WTC11 (cell line): Measurements from ENCODE around the gene KIDINS220. TPM values are rescaled to one million over a fixed set of nuclear protein-coding genes. Genes with fewer than 3 reads are reported as not detected.

ENCODE experiments used
- ATAC-seq: fragments of 200-7000 bp; cut with Tn5 transposase; 2 replicates; pipeline ENCODE4 v1.10.0; 2021; ENCODE audit warnings: mild to moderate bottlenecking, moderate library complexity
- CTCF ChIA-PET: fragments of 300-600 bp; sonication (Branson Sonifier 250); formaldehyde crosslinking; loops from one replicate; lab custom pipeline; 2021; ENCODE audit warnings: antibody characterized with exemption; lab: Charles Lee
- POLR2A ChIA-PET: fragments of 350-600 bp; sonication (Branson Sonifier 250); formaldehyde crosslinking; loops from one replicate; lab custom pipeline; 2021; ENCODE audit warnings: antibody characterized with exemption; lab: Charles Lee
- DNase-seq: peaks from one replicate; pipeline ENCODE4 v3.0.0; 2021; ENCODE audit warnings: low spot score
- H3K27ac Mint-ChIP-seq: 2 replicates; pipeline ENCODE4 v1.8.0; 2021; ENCODE audit warnings: mixed read lengths
- H3K27me3 Mint-ChIP-seq: 2 replicates; pipeline ENCODE4 v1.8.0; 2021; ENCODE audit warnings: low read depth, mild to moderate bottlenecking, moderate library complexity, mixed read lengths
- H3K36me3 Mint-ChIP-seq: 2 replicates; pipeline ENCODE4 v1.8.0; 2021; ENCODE audit warnings: mixed read lengths
- H3K4me1 Mint-ChIP-seq: 2 replicates; pipeline ENCODE4 v1.8.0; 2022; ENCODE audit warnings: mixed read lengths
- H3K4me3 Mint-ChIP-seq: 2 replicates; pipeline ENCODE4 v1.8.0; 2021; ENCODE audit warnings: mild to moderate bottlenecking, moderate library complexity, mixed read lengths
- H3K9me3 Mint-ChIP-seq: 2 replicates; pipeline ENCODE4 v1.8.0; 2021; ENCODE audit warnings: mixed read lengths
- ARID4B ChIP-seq: sonication (generic); formaldehyde crosslinking; IDR thresholded peaks from 2 replicates; pipeline ENCODE4 v1.8.0; 2023; ENCODE audit warnings: missing genetic modification reagents, mild to moderate bottlenecking, borderline replicate concordance
- ATF3 ChIP-seq: sonication (generic); formaldehyde crosslinking; conservative IDR thresholded peaks from 2 replicates; pipeline ENCODE4 v1.8.1; 2022; ENCODE audit warnings: mild to moderate bottlenecking, missing genetic modification reagents
- EMX1 ChIP-seq: fragments of 250-450 bp; sonication (Bioruptor Pico); IDR thresholded peaks from 2 replicates; pipeline ENCODE4 v1.8.0; 2021; ENCODE audit warnings: mild to moderate bottlenecking
- FOXK1 ChIP-seq: sonication (generic); formaldehyde crosslinking; IDR thresholded peaks from 2 replicates; pipeline ENCODE4 v1.8.0; 2022; ENCODE audit warnings: mild to moderate bottlenecking, moderate library complexity, missing genetic modification reagents
- FOXP1 ChIP-seq: sonication (generic); formaldehyde crosslinking; IDR thresholded peaks from 2 replicates; pipeline ENCODE4 v1.8.0; 2022; ENCODE audit warnings: missing genetic modification reagents, mild to moderate bottlenecking, moderate library complexity, borderline replicate concordance
- NR1H2 ChIP-seq: sonication (generic); formaldehyde crosslinking; IDR thresholded peaks from 2 replicates; pipeline ENCODE4 v1.9.0; 2021; ENCODE audit warnings: mild to moderate bottlenecking, moderate library complexity, missing genetic modification reagents
- PREB ChIP-seq: sonication (generic); formaldehyde crosslinking; IDR thresholded peaks from 2 replicates; pipeline ENCODE4 v1.8.1; 2022; ENCODE audit warnings: mild to moderate bottlenecking, missing genetic modification reagents, moderate library complexity, borderline replicate concordance
- RELA ChIP-seq: sonication (generic); formaldehyde crosslinking; IDR thresholded peaks from 2 replicates; pipeline ENCODE4 v1.8.1; 2022; ENCODE audit warnings: missing genetic modification reagents, mild to moderate bottlenecking, borderline replicate concordance
- RORB ChIP-seq: fragments of 250-450 bp; sonication (Bioruptor Pico); IDR thresholded peaks from 2 replicates; pipeline ENCODE4 v1.9.0; 2021; ENCODE audit warnings: mild to moderate bottlenecking
- SMAD3 ChIP-seq: sonication (generic); formaldehyde crosslinking; IDR thresholded peaks from 2 replicates; pipeline ENCODE4 v1.8.0; 2022; ENCODE audit warnings: missing genetic modification reagents, mild to moderate bottlenecking, borderline replicate concordance
- SMAD4 ChIP-seq: sonication (generic); formaldehyde crosslinking; IDR thresholded peaks from 2 replicates; pipeline ENCODE4 v1.8.0; 2022; ENCODE audit warnings: mild to moderate bottlenecking, missing genetic modification reagents
- SOX15 ChIP-seq: fragments of 250-450 bp; sonication (Bioruptor Pico); IDR thresholded peaks from 2 replicates; pipeline ENCODE4 v1.9.0; 2021; ENCODE audit warnings: mild to moderate bottlenecking
- TP53 ChIP-seq: sonication (generic); formaldehyde crosslinking; IDR thresholded peaks from 2 replicates; pipeline ENCODE4 v1.8.1; 2023; ENCODE audit warnings: mild to moderate bottlenecking, missing genetic modification reagents
- ZNF263 ChIP-seq: sonication (generic); formaldehyde crosslinking; IDR thresholded peaks from 2 replicates; pipeline ENCODE4 v1.8.1; 2022; ENCODE audit warnings: low read depth, mild to moderate bottlenecking, moderate library complexity, missing genetic modification reagents
- ZNF317 ChIP-seq: sonication (generic); formaldehyde crosslinking; IDR thresholded peaks from 2 replicates; pipeline ENCODE4 v1.8.1; 2023; ENCODE audit warnings: low read depth, mild to moderate bottlenecking, moderate library complexity, missing genetic modification reagents, borderline replicate concordance
- ZNF416 ChIP-seq: fragments of 250-450 bp; sonication (Bioruptor Pico); IDR thresholded peaks from 2 replicates; pipeline ENCODE4 v1.9.0; 2021; ENCODE audit warnings: mild to moderate bottlenecking, inconsistent platforms
- ZNF423 ChIP-seq: fragments of 250-450 bp; sonication (Bioruptor Pico); IDR thresholded peaks from 2 replicates; pipeline ENCODE4 v2.1.2; 2022; ENCODE audit warnings: mild to moderate bottlenecking, moderate library complexity
- ZNF512 ChIP-seq: sonication (generic); formaldehyde crosslinking; IDR thresholded peaks from 2 replicates; pipeline ENCODE4 v1.8.1; 2022; ENCODE audit warnings: missing genetic modification reagents, borderline replicate concordance
- total RNA-seq: library from RNA; stranded (reverse); gene quantifications from 3 replicates; pipeline ENCODE4 v1.2.3, GENCODE V29; 2021
- TF ChIP-seq, protein P1 (sequence below): sonication (generic); formaldehyde crosslinking; IDR thresholded peaks from 2 replicates; pipeline ENCODE4 v1.8.1; 2022; ENCODE audit warnings: mild to moderate bottlenecking, moderate library complexity, missing genetic modification reagents

Gene KIDINS220
- total RNA-seq, 1 experiment from 2014 or later = 23.9 TPM

- no peak for TF ChIP-seq RELA (CRISPR knock-in tag)
- TF ChIP-seq ZNF317 (CRISPR knock-in tag) = no peak
Observed at GRCh38 chr2:8858264-8858663, 20.9 kb upstream of the KIDINS220 start (continued).

GRCh38 chr2:8857709-8858108 lies 20.3 kb upstream of the KIDINS220 start:
- no peaks in the 10 kb centered on the region for H3K27me3 Mint-ChIP-seq
- no peak for DNase-seq
- H3K4me1 Mint-ChIP-seq = peaks cover 10% of the 10 kb centered on the region
- ATAC-seq = no peak
- no peak overlapping the region for H3K27ac Mint-ChIP-seq
- POLR2A ChIA-PET = no interaction called here
- CTCF ChIA-PET = no interaction called here
- no peak overlapping the region for H3K4me3 Mint-ChIP-seq
- H3K9me3 Mint-ChIP-seq = no peaks in the 10 kb centered on the region
- no peak for TF ChIP-seq NR1H2 (CRISPR knock-in tag)
- no peak for TF ChIP-seq ZNF416 (CRISPR knock-in tag)
- TF ChIP-seq SMAD4 (CRISPR knock-in tag) = no peak
- TF ChIP-seq RORB (CRISPR knock-in tag) = no peak
- no peak for TF ChIP-seq EMX1
- TF ChIP-seq FOXP1 (CRISPR knock-in tag) = no peak
- no peak for TF ChIP-seq SOX15 (CRISPR knock-in tag)
- TF ChIP-seq PREB (CRISPR knock-in tag) = no peak
- TF ChIP-seq, all 79 proteins: peak for 0
- no peaks in the 10 kb centered on the region for H3K36me3 Mint-ChIP-seq

DNA sequence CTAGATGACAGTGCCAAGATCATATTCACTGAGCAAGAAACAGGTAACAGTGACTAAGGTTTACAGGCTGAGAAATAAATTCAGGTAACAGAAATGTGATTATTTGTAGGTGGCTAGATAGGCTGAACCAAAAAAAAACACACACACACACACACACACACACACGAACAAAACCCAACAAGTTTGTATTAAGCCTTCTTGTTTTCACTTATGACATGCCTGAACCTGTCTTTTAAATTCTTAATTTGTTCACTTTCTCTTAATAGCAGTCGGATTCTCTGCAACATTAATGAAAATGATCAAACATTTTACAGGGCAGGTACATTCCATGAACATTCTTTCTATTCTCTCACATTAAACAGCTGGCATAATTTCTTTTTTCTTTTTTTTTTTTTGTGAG lies 18.8 kb upstream of the KIDINS220 start:
- CTCF ChIA-PET = no interaction called here
- no peak for TF ChIP-seq ZNF263 (CRISPR knock-in tag)
- TF ChIP-seq, protein P1, sequence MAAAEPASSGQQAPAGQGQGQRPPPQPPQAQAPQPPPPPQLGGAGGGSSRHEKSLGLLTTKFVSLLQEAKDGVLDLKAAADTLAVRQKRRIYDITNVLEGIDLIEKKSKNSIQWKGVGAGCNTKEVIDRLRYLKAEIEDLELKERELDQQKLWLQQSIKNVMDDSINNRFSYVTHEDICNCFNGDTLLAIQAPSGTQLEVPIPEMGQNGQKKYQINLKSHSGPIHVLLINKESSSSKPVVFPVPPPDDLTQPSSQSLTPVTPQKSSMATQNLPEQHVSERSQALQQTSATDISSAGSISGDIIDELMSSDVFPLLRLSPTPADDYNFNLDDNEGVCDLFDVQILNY = no peak
- no peak for TF ChIP-seq ZNF423 (CRISPR knock-in tag)
- TF ChIP-seq ARID4B (CRISPR knock-in tag) = no peak
- TF ChIP-seq ATF3 (CRISPR knock-in tag) = no peak
- no peak for TF ChIP-seq SMAD3 (CRISPR knock-in tag)
- TF ChIP-seq TP53 = no peak
- TF ChIP-seq ZNF512 = no peak
- TF ChIP-seq FOXK1 (CRISPR knock-in tag) = no peak
- Mint-ChIP-seq H3K27me3 (no peaks in the 10 kb centered on the region), H3K36me3 (no peaks in the 10 kb centered on the region), H3K4me3 (no peak overlapping the region), H3K9me3 (no peaks in the 10 kb centered on the region), H3K27ac (no peak overlapping the region), H3K4me1 (peaks cover 14% of the 10 kb centered on the region)
- no peak for DNase-seq
- POLR2A ChIA-PET = no interaction called here
- no peak for ATAC-seq
